Measurements from ENCODE around the gene SKI.

The SKI gene

GRCh38 chr1:2358651-2359640, 130.8 kb downstream of the SKI start:
- DNase-seq: no peak

Measured in stimulated activated CD4-positive, alpha-beta T cell treated with anti-CD3 and anti-CD28 coated beads, Interleukin-12 subunit alpha, Interleukin-12 subunit beta, amount 100 ng/mL, for 4 hours (primary cell).